Adrenal gland (tissue), 5 donors: ENCODE results near the gene SPATA31C1.

Source experiments
- CTCF ChIP-seq, 6 experiments: fragments of 450-650 bp in 4 of 6; fragments of 200-600 bp in 2 of 6; sonication (generic) in 1 of 6; IDR thresholded peaks; 1 replicate in 5 of 6; 2 replicates in 1 of 6; pipeline versions ENCODE4 v1.5.1 to v1.8.0; 2016 to 2021; ENCODE audit warnings: antibody characterized with exemption in 6 of 6, mild to moderate bottlenecking in 2 of 6, moderate library complexity in 1 of 6
- POLR2A ChIP-seq, 2 donors: fragments of 450-650 bp; IDR thresholded peaks; one replicate each; pipeline ENCODE4 v1.6.1; 2017; ENCODE audit warnings: antibody characterized with exemption in 2 of 2, mild to moderate bottlenecking in 2 of 2, moderate library complexity in 1 of 2
- donor health status: DM: no; HTN: no; CAD: no.

- TF ChIP-seq CTCF (IDR thresholded peaks at IDR 0.05), result no peak
- TF ChIP-seq POLR2A (IDR thresholded peaks at IDR 0.05), result no peak
Observed at GRCh38 chr9:87898151-87898550, 19.6 kb upstream of the SPATA31C1 start.
